Lower leg skin (tissue), 4 donors: Measurements from ENCODE around the gene CNGA3. TPM values are rescaled to one million over a fixed set of nuclear protein-coding genes. Genes with fewer than 3 reads are reported as not detected.
"Not testable (repeated sequence)": the region's sequence is repeated elsewhere in the genome, so short reads cannot be mapped to it uniquely, and the experiment has no call there.

Experiments used
- DNase-seq, 2 donors: peaks; one replicate each; pipeline ENCODE4 v3.0.0-alpha.2; 2019; ENCODE audit warnings: low spot score in 2 of 2
- H3K4me3 ChIP-seq: fragments of 200-600 bp; sonication (generic); 2 replicates; pipeline ENCODE4 v1.5.1; 2017; ENCODE audit warnings: mild to moderate bottlenecking, low read depth; ENCODE audit not compliant: poor library complexity, severe bottlenecking
- POLR2A ChIP-seq, 2 donors: fragments of 450-650 bp; IDR thresholded peaks; one replicate each; pipeline ENCODE4 v1.6.1; 2016 to 2017; ENCODE audit warnings: antibody characterized with exemption in 2 of 2, mild to moderate bottlenecking in 1 of 2, moderate library complexity in 1 of 2
- WGBS, 2 donors: methylation state at CpG; one replicate each; pipeline ENCODE4 v1.1.5; 2018; 5-methylcytosine and 5-hydroxymethylcytosine counted together
- intact Hi-C: fragments of 100-400 bp; cut with DNase I; formaldehyde crosslinking; loops from one replicate; pipeline ENCODE4 v1.15.0; 2023; ENCODE audit warnings: low total_unique reads
- total RNA-seq, 4 donors: library from RNA; depleted of rRNA; stranded (reverse); fragments of >200 nt; gene quantifications; one replicate each; pipeline ENCODE4 v1.1.0, GENCODE V29; 2016
- TF ChIP-seq, protein P1 (sequence below), 3 donors: fragments of 450-650 bp; IDR thresholded peaks; one replicate each; pipeline ENCODE4 v1.5.1; 2016; ENCODE audit warnings: antibody characterized with exemption in 3 of 3, mild to moderate bottlenecking in 3 of 3, moderate library complexity in 2 of 3

Gene CNGA3
- total RNA-seq, 4 donors from 2014 or later, result not detected

DNA sequence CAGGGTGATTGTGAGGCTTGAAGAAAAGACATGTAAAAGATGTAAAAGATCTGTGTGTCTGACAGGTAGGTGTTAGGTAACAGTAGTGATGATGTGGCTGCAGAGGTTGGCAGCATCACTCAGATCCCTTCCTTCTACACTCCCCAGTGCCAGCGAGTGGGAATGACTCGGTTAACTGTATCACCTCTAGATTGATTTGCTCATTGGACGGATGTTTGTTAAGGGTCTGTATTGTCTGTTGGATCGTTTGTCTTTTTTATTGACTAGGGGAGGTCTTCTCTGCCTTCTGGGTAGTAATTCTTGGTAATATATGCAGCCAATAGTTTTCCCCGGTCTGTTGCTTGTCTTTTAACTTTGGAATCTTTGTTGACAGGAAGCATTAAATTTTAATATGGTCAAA lies 44.8 kb upstream of the CNGA3 start:
- WGBS, 2 donors, result 39 to 42% methylated on average over 5 of the region's 5 CpGs
- no peak for TF ChIP-seq POLR2A (IDR thresholded peaks at IDR 0.05)
- TF ChIP-seq, protein P1, sequence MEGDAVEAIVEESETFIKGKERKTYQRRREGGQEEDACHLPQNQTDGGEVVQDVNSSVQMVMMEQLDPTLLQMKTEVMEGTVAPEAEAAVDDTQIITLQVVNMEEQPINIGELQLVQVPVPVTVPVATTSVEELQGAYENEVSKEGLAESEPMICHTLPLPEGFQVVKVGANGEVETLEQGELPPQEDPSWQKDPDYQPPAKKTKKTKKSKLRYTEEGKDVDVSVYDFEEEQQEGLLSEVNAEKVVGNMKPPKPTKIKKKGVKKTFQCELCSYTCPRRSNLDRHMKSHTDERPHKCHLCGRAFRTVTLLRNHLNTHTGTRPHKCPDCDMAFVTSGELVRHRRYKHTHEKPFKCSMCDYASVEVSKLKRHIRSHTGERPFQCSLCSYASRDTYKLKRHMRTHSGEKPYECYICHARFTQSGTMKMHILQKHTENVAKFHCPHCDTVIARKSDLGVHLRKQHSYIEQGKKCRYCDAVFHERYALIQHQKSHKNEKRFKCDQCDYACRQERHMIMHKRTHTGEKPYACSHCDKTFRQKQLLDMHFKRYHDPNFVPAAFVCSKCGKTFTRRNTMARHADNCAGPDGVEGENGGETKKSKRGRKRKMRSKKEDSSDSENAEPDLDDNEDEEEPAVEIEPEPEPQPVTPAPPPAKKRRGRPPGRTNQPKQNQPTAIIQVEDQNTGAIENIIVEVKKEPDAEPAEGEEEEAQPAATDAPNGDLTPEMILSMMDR (IDR thresholded peaks at IDR 0.05), result no peak
- intact Hi-C loops, result no loop called here

DNA sequence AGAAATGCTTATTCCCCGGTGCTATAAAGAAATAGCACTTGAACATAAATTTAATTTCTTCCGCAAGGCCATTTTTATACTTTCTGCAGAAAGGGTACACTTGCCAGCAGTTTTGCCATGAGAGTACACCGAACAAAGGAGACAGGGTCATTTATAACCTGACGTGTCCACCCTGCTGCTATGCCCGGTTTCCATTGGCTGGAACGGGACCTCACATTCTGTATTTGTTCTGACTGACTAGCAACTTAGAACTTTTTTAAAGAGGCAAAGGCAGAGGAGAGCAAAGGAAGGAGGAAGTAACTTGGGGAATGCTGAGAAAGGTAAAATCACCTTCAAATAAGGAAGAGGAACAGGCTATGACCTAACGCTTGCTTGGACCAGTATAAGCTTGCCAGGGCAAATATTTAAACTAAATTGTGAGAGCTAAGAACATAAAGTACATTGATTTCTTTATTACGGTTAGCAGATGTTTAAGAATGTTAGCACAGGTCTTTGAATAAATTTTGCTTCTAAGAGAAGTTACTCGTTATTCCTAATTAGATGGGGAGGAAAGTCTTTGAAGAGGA lies 39.0 kb upstream of the CNGA3 start:
- DNase-seq, intact Hi-C loops, H3K4me3 ChIP-seq: not testable (repeated sequence)
- WGBS, 2 donors, result 75% methylated on average over 9 of the region's 9 CpGs

More for the DNA sequence above, 44.8 kb upstream of the CNGA3 start:
- no peak for DNase-seq
- no peak overlapping the region for H3K4me3 ChIP-seq

DNA sequence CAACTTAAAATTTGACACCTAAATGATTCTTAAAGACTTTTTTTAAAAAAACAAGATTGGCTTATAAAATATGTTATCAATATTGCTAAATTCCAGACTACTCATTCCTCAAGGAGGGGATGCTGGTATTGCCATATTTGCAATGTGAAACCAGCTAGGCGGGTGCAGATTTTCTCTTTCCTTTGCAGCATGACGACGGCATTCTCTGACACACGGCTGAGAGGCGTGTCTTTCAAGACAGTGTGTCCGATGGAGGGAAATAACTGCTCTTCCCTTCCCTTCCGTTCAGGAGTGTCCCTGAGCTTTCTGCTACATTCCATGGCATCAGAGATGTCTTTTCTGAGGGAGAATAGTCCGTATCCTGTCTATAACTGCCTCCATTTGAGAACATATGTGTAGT lies 38.2 kb upstream of the CNGA3 start:
- 23 to 40% methylated on average over 8 of the region's 8 CpGs for WGBS, 2 donors
- TF ChIP-seq, protein P1 (IDR thresholded peaks at IDR 0.05), result no peak
- TF ChIP-seq POLR2A (IDR thresholded peaks at IDR 0.05), result no peak
- H3K4me3 ChIP-seq, result no peak overlapping the region
- intact Hi-C loops, result no loop called here
- no peak for DNase-seq

GRCh38 chr2:98308532-98308931 lies 37.7 kb upstream of the CNGA3 start:
- intact Hi-C loops, result no loop called here
- H3K4me3 ChIP-seq, result no peak overlapping the region
- WGBS, 2 donors, result 63 to 67% methylated on average over 2 to 4 of the region's 4 CpGs
- TF ChIP-seq POLR2A (IDR thresholded peaks at IDR 0.05), result no peak
- TF ChIP-seq, protein P1 (IDR thresholded peaks at IDR 0.05), result no peak
- DNase-seq, result no peak

DNA sequence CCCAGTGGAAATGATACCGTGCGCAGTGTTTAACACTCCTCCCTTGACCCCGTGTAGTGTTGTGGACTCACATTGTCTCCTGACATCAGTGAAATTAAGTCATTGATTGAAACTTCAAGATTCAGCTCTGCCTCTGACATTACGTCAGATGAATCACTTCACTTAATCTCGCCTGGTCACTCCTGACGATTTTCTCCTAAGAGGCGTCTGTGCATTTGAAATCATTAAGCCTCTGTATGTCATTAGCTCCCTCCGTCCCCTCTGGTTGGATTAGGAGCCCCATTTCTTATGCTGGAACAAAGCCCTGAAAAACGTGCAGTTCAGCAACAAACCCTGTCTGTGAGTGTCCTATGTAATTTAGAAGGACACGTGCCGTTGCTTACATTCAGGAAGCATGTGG lies 36.7 kb upstream of the CNGA3 start:
- intact Hi-C loops, result no loop called here
- TF ChIP-seq POLR2A (IDR thresholded peaks at IDR 0.05), result no peak
- TF ChIP-seq, protein P1 (IDR thresholded peaks at IDR 0.05), result no peak
- no peak overlapping the region for H3K4me3 ChIP-seq
- no peak for DNase-seq
- 87% methylated on average over 11 of the region's 11 CpGs for WGBS, 2 donors

- H3K4me3 ChIP-seq, result no peak overlapping the region
- TF ChIP-seq POLR2A (IDR thresholded peaks at IDR 0.05), result no peak
- TF ChIP-seq, protein P1 (IDR thresholded peaks at IDR 0.05), result no peak
- intact Hi-C loops, result no loop called here
- no peak for DNase-seq
- 71% methylated on average over 4 of the region's 4 CpGs for WGBS, 2 donors
These were observed 36.2 kb upstream of the CNGA3 start for GRCh38 chr2:98310010-98310409.
